ENCODE measurements around the gene BBS10.
"Not testable (repeated sequence)": the region's sequence is repeated elsewhere in the genome, so short reads cannot be mapped to it uniquely, and the experiment has no call there.

Gene BBS10

GRCh38 chr12:76375939-76376338, 27.7 kb upstream of the BBS10 start:
- DNase-seq (ENCODE audit: low read depth), result peak; percentile 33
- no peak overlapping the region for H3K4me3 ChIP-seq (ENCODE audit: control insufficient read depth, low read depth, low read length)
- TF ChIP-seq CTCF (conservative IDR thresholded peaks at IDR 0.05; ENCODE audit: control insufficient read depth, insufficient read depth, low read depth, low read length), result no peak

DNA sequence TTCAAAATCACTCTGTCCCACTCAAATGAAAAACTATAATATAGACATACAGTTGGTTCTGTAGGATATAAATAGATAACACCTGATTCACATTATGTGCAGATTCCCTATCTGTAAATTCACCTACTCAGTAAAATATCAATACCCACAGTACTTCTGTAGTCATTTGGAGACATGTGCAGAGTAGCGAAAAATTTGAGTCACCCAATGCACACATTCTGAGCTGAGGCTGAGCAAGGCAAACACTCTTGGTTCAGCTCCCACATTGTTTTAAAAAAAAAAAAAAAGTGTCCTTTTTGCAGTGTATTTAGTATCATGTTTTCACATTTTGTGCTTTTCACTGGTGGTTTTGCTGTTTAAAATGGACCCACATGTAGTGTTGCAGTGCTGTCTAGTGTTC, 27.3 kb upstream of the BBS10 start:
- DNase-seq (ENCODE audit: low read depth), result peak; percentile 37
- TF ChIP-seq CTCF (conservative IDR thresholded peaks at IDR 0.05; ENCODE audit: control insufficient read depth, insufficient read depth, low read depth, low read length), result no peak
- no peak overlapping the region for H3K4me3 ChIP-seq (ENCODE audit: control insufficient read depth, low read depth, low read length)

- no peak for TF ChIP-seq CTCF (conservative IDR thresholded peaks at IDR 0.05; ENCODE audit: control insufficient read depth, insufficient read depth, low read depth, low read length)
- H3K4me3 ChIP-seq (ENCODE audit: control insufficient read depth, low read depth, low read length), result no peak overlapping the region
- DNase-seq (ENCODE audit: low read depth), result peak; percentile 65
These were observed 26.3 kb upstream of the BBS10 start for GRCh38 chr12:76374386-76375020.

DNA sequence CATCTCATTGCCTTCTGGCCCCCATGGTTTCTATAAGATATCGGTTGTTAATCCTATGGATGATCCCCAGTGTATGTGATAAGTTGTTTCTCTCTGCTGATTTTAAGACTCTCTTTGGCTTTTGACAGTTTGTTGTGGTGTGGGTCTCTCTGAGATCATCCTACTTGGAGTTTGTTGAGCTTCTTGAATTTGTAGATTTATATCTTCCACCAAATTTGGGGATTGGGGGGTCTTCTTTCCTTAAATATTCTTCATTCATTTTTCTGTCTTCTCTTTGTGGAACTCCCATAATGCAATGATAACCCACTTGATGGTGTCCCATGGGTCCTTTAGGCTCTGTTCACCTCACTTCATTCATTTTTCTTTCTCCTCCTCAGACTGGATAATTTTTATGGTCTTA, 20.0 kb upstream of the BBS10 start:
- H3K4me3 ChIP-seq (ENCODE audit: control insufficient read depth, low read depth, low read length), result no peak overlapping the region
- DNase-seq (ENCODE audit: low read depth), result no peak
- no peak for TF ChIP-seq CTCF (conservative IDR thresholded peaks at IDR 0.05; ENCODE audit: control insufficient read depth, insufficient read depth, low read depth, low read length)

DNA sequence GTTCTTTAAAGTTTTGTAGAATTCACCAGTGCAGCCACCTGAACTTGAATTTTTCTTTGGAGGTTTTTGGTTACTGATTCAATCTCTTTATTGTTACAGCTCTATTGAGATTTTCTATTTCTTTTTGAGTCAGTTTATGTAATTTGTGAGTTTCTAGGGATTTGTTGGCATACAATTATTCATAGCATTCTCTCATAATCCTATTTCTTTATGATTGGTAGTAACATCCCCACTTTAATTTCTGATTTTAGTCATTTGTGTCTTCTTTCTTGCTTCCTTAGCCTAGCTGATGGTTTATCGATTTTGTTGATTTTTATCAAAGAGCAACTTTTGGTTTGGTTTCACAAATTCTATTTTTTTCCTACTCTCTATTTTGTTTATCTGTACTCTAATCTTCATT, 17.9 kb upstream of the BBS10 start:
- DNase-seq (ENCODE audit: low read depth), result no peak
- H3K4me3 ChIP-seq (ENCODE audit: control insufficient read depth, low read depth, low read length), result no peak overlapping the region
- TF ChIP-seq CTCF (conservative IDR thresholded peaks at IDR 0.05; ENCODE audit: control insufficient read depth, insufficient read depth, low read depth, low read length), result no peak

GRCh38 chr12:76364131-76364530, 15.9 kb upstream of the BBS10 start:
- DNase-seq (ENCODE audit: low read depth); H3K4me3 ChIP-seq (ENCODE audit: control insufficient read depth, low read depth, low read length): not testable (repeated sequence)

- no peak for TF ChIP-seq CTCF (conservative IDR thresholded peaks at IDR 0.05; ENCODE audit: control insufficient read depth, insufficient read depth, low read depth, low read length)
- no peak overlapping the region for H3K4me3 ChIP-seq (ENCODE audit: control insufficient read depth, low read depth, low read length)
- no peak for DNase-seq (ENCODE audit: low read depth)
These were observed 12.1 kb upstream of the BBS10 start for GRCh38 chr12:76360316-76360715.
